Ramos (cell line): ENCODE results near the gene NUTF2.

Source experiments
- in situ Hi-C: fragments of 300-500 bp; cut with MboI; formaldehyde crosslinking; loops from one replicate; pipeline ENCODE4 v1.14.3; 2022; ENCODE audit warnings: low sequenced_read_pairs; ENCODE audit not compliant: unreplicated experiment

NUTF2 gene

DNA sequence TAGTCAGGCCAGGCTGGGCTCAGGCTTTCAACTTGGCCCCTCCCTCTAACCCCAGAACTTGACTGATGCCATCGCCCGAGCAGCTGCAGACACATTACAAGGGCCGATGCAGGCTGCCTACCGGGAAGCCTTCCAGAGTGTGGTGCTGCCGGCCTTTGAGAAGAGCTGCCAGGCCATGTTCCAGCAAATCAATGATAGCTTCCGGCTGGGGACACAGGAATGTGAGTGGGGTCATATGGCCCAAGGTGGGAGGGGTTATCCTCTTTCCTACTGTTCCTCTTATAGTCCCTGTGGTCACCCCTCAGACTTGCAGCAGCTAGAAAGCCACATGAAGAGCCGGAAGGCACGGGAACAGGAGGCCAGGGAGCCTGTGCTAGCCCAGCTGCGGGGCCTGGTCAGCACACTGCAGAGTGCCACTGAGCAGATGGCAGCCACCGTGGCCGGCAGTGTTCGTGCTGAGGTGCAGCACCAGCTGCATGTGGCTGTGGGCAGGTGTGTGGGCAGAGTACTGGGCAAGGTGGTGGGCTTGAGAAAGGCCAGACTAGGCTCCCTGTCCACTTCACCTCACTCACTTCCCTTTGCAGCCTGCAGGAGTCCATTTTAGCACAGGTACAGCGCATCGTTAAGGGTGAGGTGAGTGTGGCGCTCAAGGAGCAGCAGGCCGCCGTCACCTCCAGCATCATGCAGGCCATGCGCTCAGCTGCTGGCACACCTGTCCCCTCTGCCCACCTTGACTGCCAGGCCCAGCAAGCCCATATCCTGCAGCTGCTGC lies 35.8 kb downstream of the NUTF2 start:
- in situ Hi-C loops = loop anchor here (10.0 kb wide), 1 partner anchor 342 kb away; no protein-coding TSS in a partner anchor

GRCh38 chr16:67883146-67883871 lies 36.6 kb downstream of the NUTF2 start:
- in situ Hi-C loops = loop anchor here (10.0 kb wide), 1 partner anchor 341 kb away; no protein-coding TSS in a partner anchor

DNA sequence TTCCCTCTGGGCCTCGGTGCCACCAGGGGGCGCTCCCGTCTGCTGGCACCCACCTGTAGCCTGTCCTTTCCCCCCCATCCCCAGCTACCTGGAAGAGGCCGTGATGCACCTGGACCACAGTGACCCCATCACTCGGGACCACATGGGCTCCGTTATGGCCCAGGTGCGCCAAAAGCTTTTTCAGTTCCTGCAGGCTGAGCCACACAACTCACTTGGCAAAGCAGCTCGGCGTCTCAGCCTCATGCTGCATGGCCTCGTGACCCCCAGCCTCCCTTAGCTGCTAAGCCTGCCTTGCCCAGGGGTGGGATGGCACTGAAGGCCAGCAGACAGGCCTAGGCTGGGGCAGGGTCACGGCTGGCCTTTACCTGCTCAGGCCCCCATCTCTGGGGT lies 37.1 kb downstream of the NUTF2 start:
- in situ Hi-C loops = loop anchor here (10.0 kb wide), 1 partner anchor 341 kb away; no protein-coding TSS in a partner anchor

GRCh38 chr16:67884684-67885083 lies 38.0 kb downstream of the NUTF2 start, which contains the start of gene NRN1L:
Gene NRN1L (plus strand): TSS chr16:67884885. CDS start chr16:67884904, 19 bp downstream.
- in situ Hi-C loops = loop anchor here (10.0 kb wide), 1 partner anchor 340 kb away; no protein-coding TSS in a partner anchor

DNA sequence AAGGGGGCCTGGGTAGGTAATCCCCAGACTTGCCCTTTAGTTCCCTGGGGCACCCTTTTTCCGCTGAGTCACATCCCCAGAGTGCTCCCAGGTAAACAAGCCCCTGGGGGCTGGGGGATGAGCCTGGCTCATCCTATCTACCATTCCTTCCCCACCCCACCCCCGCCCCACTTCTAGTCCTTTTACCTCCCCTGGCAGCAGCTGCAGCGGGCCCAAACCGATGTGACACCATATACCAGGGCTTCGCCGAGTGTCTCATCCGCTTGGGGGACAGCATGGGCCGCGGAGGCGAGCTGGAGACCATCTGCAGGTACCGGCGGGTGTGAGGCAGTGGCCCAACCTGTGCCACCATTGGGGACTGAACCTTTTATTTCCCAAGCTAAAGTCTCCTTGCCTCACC lies 38.8 kb downstream of the NUTF2 start:
- in situ Hi-C loops = loop anchor here (10.0 kb wide), 1 partner anchor 339 kb away; no protein-coding TSS in a partner anchor

DNA sequence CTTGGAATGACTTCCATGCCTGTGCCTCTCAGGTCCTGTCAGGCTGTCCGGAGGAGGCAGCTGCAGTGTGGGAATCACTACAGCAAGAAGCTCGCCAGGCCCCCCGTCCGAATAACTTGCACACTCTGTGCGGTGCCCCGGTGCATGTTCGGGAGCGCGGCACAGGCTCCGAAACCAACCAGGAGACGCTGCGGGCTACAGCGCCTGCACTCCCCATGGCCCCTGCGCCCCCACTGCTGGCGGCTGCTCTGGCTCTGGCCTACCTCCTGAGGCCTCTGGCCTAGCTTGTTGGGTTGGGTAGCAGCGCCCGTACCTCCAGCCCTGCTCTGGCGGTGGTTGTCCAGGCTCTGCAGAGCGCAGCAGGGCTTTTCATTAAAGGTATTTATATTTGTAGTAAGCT lies 39.2 kb downstream of the NUTF2 start:
- in situ Hi-C loops = loop anchor here (10.0 kb wide), 1 partner anchor 339 kb away; no protein-coding TSS in a partner anchor

DNA sequence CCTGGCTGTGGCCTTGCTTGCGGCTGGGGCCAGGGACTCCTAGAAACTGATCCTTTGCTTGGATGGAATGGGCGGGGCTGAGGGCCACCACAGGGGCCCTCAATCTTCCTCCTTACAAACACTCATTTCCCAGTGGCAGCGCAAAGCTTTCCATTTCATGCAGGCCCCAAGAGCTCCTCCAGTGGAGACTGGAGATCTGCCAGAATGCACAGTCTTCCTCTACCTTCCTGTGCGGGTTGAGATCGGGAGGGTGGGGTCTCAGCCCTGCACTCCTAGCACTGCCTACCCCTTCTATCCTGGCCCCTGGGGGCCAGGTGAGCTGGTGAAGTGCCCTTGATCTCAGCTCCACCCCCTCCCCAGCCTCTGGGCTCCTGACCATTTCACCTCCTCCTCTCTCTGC lies 39.7 kb downstream of the NUTF2 start:
- in situ Hi-C loops = loop anchor here (10.0 kb wide), 1 partner anchor 338 kb away; no protein-coding TSS in a partner anchor

- in situ Hi-C loops = loop anchor here (10.0 kb wide), 1 partner anchor 336 kb away; no protein-coding TSS in a partner anchor
Measured at GRCh38 chr16:67888331-67888730, 41.6 kb downstream of the NUTF2 start.

GRCh38 chr16:67892375-67892774 lies 45.6 kb downstream of the NUTF2 start:
- in situ Hi-C loops = no loop called here

GRCh38 chr16:67892899-67893742 lies 46.4 kb downstream of the NUTF2 start, which contains the start of gene PSKH1:
Gene PSKH1 (plus strand): TSS chr16:67893254. CDS start chr16:67908750, 15,496 bp downstream.
- in situ Hi-C loops = no loop called here

- in situ Hi-C loops = no loop called here
Measured at GRCh38 chr16:67893743-67894399, 47.1 kb downstream of the NUTF2 start.

- in situ Hi-C loops = no loop called here
Measured at GRCh38 chr16:67897231-67897630, 50.5 kb downstream of the NUTF2 start.

- in situ Hi-C loops = no loop called here
Measured at GRCh38 chr16:67901734-67902133, 55.0 kb downstream of the NUTF2 start.

DNA sequence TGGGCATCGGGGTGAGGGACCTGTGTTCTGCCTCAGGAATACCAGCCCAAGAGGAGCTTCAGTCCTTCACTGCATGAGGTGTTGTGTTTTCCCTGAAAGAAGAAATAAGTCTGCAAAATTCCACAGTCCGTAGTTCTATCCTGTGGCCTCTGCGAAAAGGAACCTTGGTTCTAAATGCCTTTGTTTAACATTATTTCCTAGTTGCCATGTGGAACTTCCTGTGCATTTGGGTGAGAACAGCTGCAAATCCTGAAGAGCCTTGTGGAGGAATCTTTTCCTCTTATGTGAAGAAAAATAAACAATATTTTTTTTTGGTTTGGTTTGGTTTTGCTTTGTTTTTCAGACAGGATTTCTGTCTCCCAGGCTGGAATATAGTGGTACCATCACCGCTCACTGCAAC lies 56.1 kb downstream of the NUTF2 start:
- in situ Hi-C loops = no loop called here

DNA sequence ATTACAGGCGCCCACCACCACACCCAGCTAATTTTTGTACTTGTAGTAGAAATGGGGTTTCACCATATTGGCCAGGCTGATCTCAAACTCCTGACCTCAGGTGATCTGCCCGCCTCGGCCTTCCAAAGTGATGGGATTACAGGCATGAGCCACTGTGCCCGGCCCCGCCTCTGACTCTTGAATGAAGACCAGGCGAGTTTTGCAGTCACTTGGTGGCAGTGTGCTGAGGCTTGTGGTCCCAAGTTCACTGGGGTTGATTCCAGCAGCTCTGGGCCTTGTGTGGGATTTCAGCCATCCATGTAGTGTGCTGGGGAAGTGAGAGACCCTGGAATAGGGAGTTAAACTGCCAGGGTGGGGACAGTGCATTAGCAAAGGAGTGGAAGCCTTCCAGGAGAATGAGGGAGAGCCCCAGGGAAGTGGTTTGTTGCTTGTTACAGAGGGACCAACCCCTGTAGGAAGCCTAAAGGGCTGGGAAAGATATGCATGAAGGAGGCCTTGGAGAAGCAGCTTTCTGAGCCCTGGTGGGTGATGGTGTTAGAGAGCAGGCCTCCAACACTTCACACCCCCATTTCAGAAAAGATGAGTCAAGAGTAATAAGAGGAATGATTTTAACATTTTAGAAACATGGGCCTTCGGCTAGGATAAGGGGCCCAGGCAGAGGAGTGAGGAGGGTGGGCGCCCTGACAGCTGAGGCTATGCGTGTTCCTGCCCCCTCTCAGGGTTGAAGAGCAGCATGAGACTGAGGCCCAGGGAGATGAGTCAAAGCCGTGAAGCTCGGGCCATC lies 60.9 kb downstream of the NUTF2 start:
- in situ Hi-C loops = no loop called here

DNA sequence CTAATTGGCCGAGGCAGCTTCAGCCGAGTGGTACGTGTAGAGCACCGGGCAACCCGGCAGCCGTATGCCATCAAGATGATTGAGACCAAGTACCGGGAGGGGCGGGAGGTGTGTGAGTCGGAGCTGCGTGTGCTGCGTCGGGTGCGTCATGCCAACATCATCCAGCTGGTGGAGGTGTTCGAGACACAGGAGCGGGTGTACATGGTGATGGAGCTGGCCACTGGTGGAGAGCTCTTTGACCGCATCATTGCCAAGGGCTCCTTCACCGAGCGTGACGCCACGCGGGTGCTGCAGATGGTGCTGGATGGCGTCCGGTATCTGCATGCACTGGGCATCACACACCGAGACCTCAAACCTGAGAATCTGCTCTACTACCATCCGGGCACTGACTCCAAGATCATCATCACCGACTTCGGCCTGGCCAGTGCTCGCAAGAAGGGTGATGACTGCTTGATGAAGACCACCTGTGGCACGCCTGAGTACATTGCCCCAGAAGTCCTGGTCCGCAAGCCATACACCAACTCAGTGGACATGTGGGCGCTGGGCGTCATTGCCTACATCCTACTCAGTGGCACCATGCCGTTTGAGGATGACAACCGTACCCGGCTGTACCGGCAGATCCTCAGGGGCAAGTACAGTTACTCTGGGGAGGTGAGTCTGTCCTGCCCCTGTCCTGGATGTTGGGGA lies 62.5 kb downstream of the NUTF2 start:
- in situ Hi-C loops = no loop called here

DNA sequence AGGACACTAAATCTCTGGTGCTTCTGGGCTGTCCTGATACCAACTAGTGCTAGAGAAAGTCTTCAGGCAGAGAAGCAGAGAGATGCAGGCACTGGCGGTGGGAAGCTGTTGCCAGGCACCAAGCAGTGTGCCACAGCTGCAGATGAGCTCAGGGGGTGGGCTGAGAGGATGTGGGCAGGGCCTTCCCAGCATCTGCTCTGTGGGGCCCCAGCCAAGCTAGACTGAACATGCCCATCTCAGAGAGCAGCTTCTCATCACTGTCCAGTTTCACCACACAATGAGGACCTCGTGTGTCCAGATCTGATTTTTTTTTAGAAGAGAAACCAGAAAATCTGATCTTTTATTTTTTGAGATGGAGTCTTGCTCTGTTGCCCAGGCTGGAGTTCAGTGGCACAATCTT lies 63.4 kb downstream of the NUTF2 start:
- in situ Hi-C loops = no loop called here
